Adrenal gland (tissue), 12 donors: ENCODE results near the gene EPB41L4B. TPM values are rescaled to one million over a fixed set of nuclear protein-coding genes. Genes with fewer than 3 reads are reported as not detected.
A peak's percentile ranks its signal among the peaks of the same experiment; 100 is the strongest.

Experiments
- DNase-seq, 7 donors: peaks; one replicate each; pipeline ENCODE4 v3.0.0-alpha.2; 2019 to 2020
- H3K27ac ChIP-seq, 5 donors: fragments of 200-600 bp; sonication (generic) in 4 of 5; 1 replicate in 3 of 5; 2 replicates in 2 of 5; pipeline versions ENCODE4 v1.5.1 to v1.8.0; 2016 to 2020; ENCODE audit warnings: mild to moderate bottlenecking in 1 of 5
- H3K27me3 ChIP-seq: fragments of 200-600 bp; 2 replicates; pipeline ENCODE4 v1.8.0; 2021
- H3K36me3 ChIP-seq, 2 donors: fragments of 200-600 bp; replicated peaks in 1 of 2; 1 replicate in 1 of 2; 2 replicates in 1 of 2; pipeline versions ENCODE4 v1.5.1 to v1.8.0; 2018 to 2022
- H3K4me1 ChIP-seq, 2 donors: fragments of 200-600 bp; replicated peaks in 1 of 2; 1 replicate in 1 of 2; 2 replicates in 1 of 2; pipeline versions ENCODE4 v1.5.1 to v1.8.0; 2018 to 2021
- H3K4me3 ChIP-seq, 4 donors: fragments of 200-600 bp; sonication (generic) in 3 of 4; one replicate each; pipeline ENCODE4 v1.5.1; 2016 to 2018
- H3K9me3 ChIP-seq, 3 donors: fragments of 200-600 bp; sonication (generic) in 1 of 3; replicated peaks in 1 of 3; 1 replicate in 2 of 3; 2 replicates in 1 of 3; pipeline versions ENCODE4 v1.5.1 to v1.8.0; 2016 to 2021
- CTCF ChIP-seq, 6 experiments: fragments of 450-650 bp in 4 of 6; fragments of 200-600 bp in 2 of 6; sonication (generic) in 1 of 6; IDR thresholded peaks; 1 replicate in 5 of 6; 2 replicates in 1 of 6; pipeline versions ENCODE4 v1.5.1 to v1.8.0; 2016 to 2021; ENCODE audit warnings: antibody characterized with exemption in 6 of 6, mild to moderate bottlenecking in 2 of 6, moderate library complexity in 1 of 6
- POLR2A ChIP-seq, 2 donors: fragments of 450-650 bp; IDR thresholded peaks; one replicate each; pipeline ENCODE4 v1.6.1; 2017; ENCODE audit warnings: antibody characterized with exemption in 2 of 2, mild to moderate bottlenecking in 2 of 2, moderate library complexity in 1 of 2
- WGBS, 4 donors: extraction: QIAGEN DNeasy Blood & Tissue Kit in 2 of 4; methylation state at CpG; one replicate each; pipeline versions ENCODE4 v1.1.5 to v1.1.7; 2013 to 2017; 5-methylcytosine and 5-hydroxymethylcytosine counted together
- intact Hi-C, 2 donors: fragments of 100-400 bp; cut with DNase I; formaldehyde crosslinking; loops; one replicate each; pipeline versions ENCODE4 v1.14.1 to v1.15.0; 2022 to 2023
- polyA plus RNA-seq, 3 donors: library from polyadenylated mRNA; stranded (reverse); fragments of 200-250 nt in 2 of 3; fragments of 350-450 nt in 1 of 3; fragmentation: Illumina TruSeq in 1 of 3; extraction: RNeasy Lipid Tissue Mini Kit (QIAGEN cat#74804) in 1 of 3; gene quantifications; one replicate each; pipeline ENCODE4 v1.2.3, GENCODE V29; 2013 to 2014
- total RNA-seq, 9 donors: library from RNA; depleted of rRNA in 4 of 9; stranded (reverse); fragments of >200 nt in 4 of 9; fragments of 120-200 nt in 1 of 9; fragmentation: NEBNext Ultra II Directional in 1 of 9; extraction: Animal tissue kit (Norgen Biotek cat#: 25700) in 1 of 9; gene quantifications; one replicate each; pipeline versions ENCODE4 v1.1.0 to v1.2.4, GENCODE V29; 2013 to 2023
- donor health status: healthy with polysubstance abuse.
- donor health status: Bipolar disorder and iron deficiency.
- donor health status: DM: yes; HTN: yes; CAD: no.
- donor health status: DM: no; HTN: no; CAD: no.
- donor health status: DM: no; HTN: no; CAD: no.
- donor health status: DM: yes; HTN: yes; CAD: no.

The EPB41L4B gene
- total and polyA plus RNA-seq, 12 donors = 7.4 to 37.2 (median 18.7) TPM

GRCh38 chr9:109255394-109255793 is 65.5 kb downstream of the EPB41L4B start:
- no peak for TF ChIP-seq CTCF (IDR thresholded peaks at IDR 0.05)
- Histone ChIP-seq H3K27me3 (no peaks in the 10 kb centered on the region), H3K4me3 (no peak overlapping the region), H3K36me3 (no peaks in the 10 kb centered on the region), H3K9me3 (no peaks in the 10 kb centered on the region), H3K27ac (no peak overlapping the region), H3K4me1 (peaks cover 14% of the 10 kb centered on the region in 2 donors)
- WGBS, 4 donors = 89 to 96% (median 90%) methylated on average over 15 of the region's 15 CpGs
- intact Hi-C loops = no loop called here
- DNase-seq = peak in 1 of 7 donors; percentile 6

- intact Hi-C loops = no loop called here
- TF ChIP-seq POLR2A (IDR thresholded peaks at IDR 0.05) (no peak), CTCF (IDR thresholded peaks at IDR 0.05) (no peak)
- H3K27ac ChIP-seq = peak overlapping the region in 1 of 5 donors; percentile 36
- 75 to 84% (median 83%) methylated on average over 4 of the region's 4 CpGs for WGBS, 4 donors
- H3K4me3 ChIP-seq = no peak overlapping the region
- DNase-seq = peak in 1 of 7 donors; percentile 4
- H3K4me1 ChIP-seq = peaks cover 14% of the 10 kb centered on the region in 2 donors
- H3K9me3 ChIP-seq = no peaks in the 10 kb centered on the region
- no peaks in the 10 kb centered on the region for H3K36me3 ChIP-seq
- no peaks in the 10 kb centered on the region for H3K27me3 ChIP-seq
Measured at GRCh38 chr9:109254317-109254716, 66.5 kb downstream of the EPB41L4B start.

- DNase-seq = peak in 1 of 7 donors; percentile 41
- H3K27ac ChIP-seq = peak overlapping the region in 1 of 5 donors; percentile 36
- H3K27me3 ChIP-seq = no peaks in the 10 kb centered on the region
- 73 to 78% (median 74%) methylated on average over 7 of the region's 7 CpGs for WGBS, 4 donors
- no peaks in the 10 kb centered on the region for H3K9me3 ChIP-seq
- TF ChIP-seq POLR2A (IDR thresholded peaks at IDR 0.05) = no peak
- no peak for TF ChIP-seq CTCF (IDR thresholded peaks at IDR 0.05)
- intact Hi-C loops = no loop called here
- no peaks in the 10 kb centered on the region for H3K36me3 ChIP-seq
- H3K4me1 ChIP-seq = peaks cover 14% of the 10 kb centered on the region in 2 donors
- no peak overlapping the region for H3K4me3 ChIP-seq
Measured at GRCh38 chr9:109253637-109254284, 67.1 kb downstream of the EPB41L4B start.

DNA sequence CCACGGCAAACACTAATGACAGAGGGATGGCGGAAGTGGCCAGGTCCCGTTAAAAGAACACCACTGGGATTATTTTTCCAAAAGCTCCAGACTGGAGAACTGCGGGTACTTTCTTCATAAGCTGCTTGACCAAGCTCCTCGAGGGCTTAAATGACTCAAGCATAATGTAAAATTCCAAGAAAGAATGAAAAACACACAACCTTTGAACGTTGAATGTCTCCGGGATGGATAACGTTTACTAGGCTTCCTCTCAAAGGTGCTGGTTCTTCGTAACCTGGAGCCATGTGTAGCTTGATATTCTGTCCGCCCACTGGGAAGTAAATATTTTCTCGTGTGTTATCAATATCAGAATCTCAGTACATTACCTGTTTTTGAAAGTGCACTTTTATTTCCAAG is 67.6 kb downstream of the EPB41L4B start:
- Histone ChIP-seq H3K4me1 (peaks cover 14% of the 10 kb centered on the region in 2 donors), H3K36me3 (no peaks in the 10 kb centered on the region), H3K4me3 (no peak overlapping the region), H3K27me3 (no peaks in the 10 kb centered on the region), H3K9me3 (no peaks in the 10 kb centered on the region), H3K27ac (no peak overlapping the region)
- DNase-seq = no peak
- intact Hi-C loops = no loop called here
- WGBS, 4 donors = 93 to 94% (median 93%) methylated on average over 11 of the region's 11 CpGs
- TF ChIP-seq POLR2A (IDR thresholded peaks at IDR 0.05) (no peak), CTCF (IDR thresholded peaks at IDR 0.05) (no peak)
